ENCODE results near the gene WDFY4. TPM values are rescaled to one million over a fixed set of nuclear protein-coding genes. Genes with fewer than 3 reads are reported as not detected.

WDFY4 gene
- total RNA-seq, 1 experiment from 2014 or later = 0.22 TPM

- no peaks in the 10 kb centered on the region for H3K4me1 ChIP-seq (ENCODE audit: control insufficient read depth in 1 of 2, insufficient read depth in 2 of 2, low read length in 2 of 2)
- no peaks in the 10 kb centered on the region for H4K20me1 ChIP-seq (ENCODE audit: insufficient read depth)
- no peak overlapping the region for H3K4me3 ChIP-seq (replicated peaks in 1 of 2; ENCODE audit: low read depth in 1 of 2, low read length in 2 of 2)
- ChIA-PET RAD21 (ENCODE audit: low non-redundant PET in 1 of 2, low total read pairs in 2 of 2, uncharacterized antibody in 2 of 2, unreplicated experiment in 2 of 2) (no interaction called here), POLR2A (interaction anchor here (0.6 kb wide), 1 partner anchor 605 kb away, joined by 4 read pairs; no protein-coding TSS in a partner anchor), CTCF (no interaction called here)
- H3K27me3 ChIP-seq (ENCODE audit: insufficient read depth, low read length) = peaks cover 10% of the 10 kb centered on the region; the same call in 1 of the 2 replicates
- BruUV-seq (replicated peaks) = no TSS peak
- ATAC-seq = no peak
- no peak overlapping the region for H3K9ac ChIP-seq (ENCODE audit: low read length)
- no peaks in the 10 kb centered on the region for H3K79me2 ChIP-seq (ENCODE audit: insufficient read depth, low read length)
- H3K27ac ChIP-seq (ENCODE audit: low read depth, low read length) = no peak overlapping the region
- DNase-seq (ENCODE audit: low read depth, low spot score) = no peak
- H3K36me3 ChIP-seq (ENCODE audit: control insufficient read depth in 1 of 2, insufficient read depth in 2 of 2, low read length in 2 of 2) = no peaks in the 10 kb centered on the region
- H3K9me3 ChIP-seq (ENCODE audit: control insufficient read depth in 1 of 2, insufficient read depth in 1 of 2, low read depth in 1 of 2, low read length in 2 of 2) = no peaks in the 10 kb centered on the region
- intact Hi-C loops (cut with micrococcal nuclease) = no loop called here
- no peak overlapping the region for H3K4me2 ChIP-seq (ENCODE audit: low read length)
- H2AFZ ChIP-seq (ENCODE audit: low read depth, low read length, poor library complexity, severe bottlenecking) = no peak overlapping the region
- TF ChIP-seq FOSL1 (IDR thresholded peaks at IDR 0.05; ENCODE audit: low read depth) = no peak
- no peak for TF ChIP-seq MAX (IDR thresholded peaks at IDR 0.05)
- TF ChIP-seq CBX3 (IDR thresholded peaks at IDR 0.05; ENCODE audit: low read depth) = no peak
- no peak for TF ChIP-seq POLR2A (IDR thresholded peaks at IDR 0.05; ENCODE audit: borderline replicate concordance, extremely low read depth, insufficient read depth, insufficient read length)
- TF ChIP-seq TCF7L2 (IDR thresholded peaks at IDR 0.05; ENCODE audit: borderline replicate concordance, extremely low read depth, insufficient read depth, insufficient read length) = no peak
- TF ChIP-seq SRF (IDR thresholded peaks at IDR 0.05; ENCODE audit: low read depth) = no peak
- TF ChIP-seq ZBTB33 (IDR thresholded peaks at IDR 0.05; ENCODE audit: extremely low read depth, insufficient replicate concordance, low read length) = no peak
- TF ChIP-seq EZH2 (IDR thresholded peaks at IDR 0.05) = no peak
- TF ChIP-seq CTCF (IDR thresholded peaks at IDR 0.05 in 2 of 3, conservative IDR thresholded peaks at IDR 0.05 in 1 of 3; ENCODE audit: borderline replicate concordance in 1 of 3, insufficient read depth in 1 of 3, low read depth in 2 of 3, low read length in 2 of 3) = no peak
- TF ChIP-seq JUND (IDR thresholded peaks at IDR 0.05) = no peak
- no peak for TF ChIP-seq SIN3A (IDR thresholded peaks at IDR 0.05; ENCODE audit: low read depth)
- no peak for TF ChIP-seq ZFX (IDR thresholded peaks at IDR 0.05)
- no peak for TF ChIP-seq YY1 (IDR thresholded peaks at IDR 0.05; ENCODE audit: extremely low read depth, insufficient replicate concordance, low read depth, low read length)
- H3K9me2 ChIP-seq (ENCODE audit: insufficient read depth) = no peaks in the 10 kb centered on the region
Measured at GRCh38 chr10:48945441-48946130, 260.9 kb downstream of the WDFY4 start.
